ENCODE results near the gene CEP128. TPM values are rescaled to one million over a fixed set of nuclear protein-coding genes. Genes with fewer than 3 reads are reported as not detected.

Gene CEP128
- total and polyA plus RNA-seq, 2 experiments from 2014 or later, result 7.6 to 17.6 TPM

- Mint-ChIP-seq H3K27ac (no peak overlapping the region), H3K27me3 (ENCODE audit: insufficient read depth, low read depth, poor library complexity) (peaks cover 15% of the 10 kb centered on the region), H3K9me3 (no peaks in the 10 kb centered on the region), H3K4me3 (no peak overlapping the region), H3K36me3 (ENCODE audit: low read depth) (no peaks in the 10 kb centered on the region), H3K4me1 (peaks cover 13% of the 10 kb centered on the region)
- TF ChIP-seq EZH2 (IDR thresholded peaks at IDR 0.05; ENCODE audit: low read depth, unreplicated experiment), result no peak
- TF ChIP-seq ZNF331 (CRISPR knock-in tag; IDR thresholded peaks at IDR 0.05; ENCODE audit: low read depth), result no peak
- no peak for TF ChIP-seq POLR2AphosphoS5 (IDR thresholded peaks at IDR 0.05; ENCODE audit: low read depth)
- TF ChIP-seq JUNB (IDR thresholded peaks at IDR 0.05; ENCODE audit: unreplicated experiment), result no peak
- no peak for TF ChIP-seq EZH2phosphoT487 (IDR thresholded peaks at IDR 0.05; ENCODE audit: unreplicated experiment)
- no peak for TF ChIP-seq ETS1 (IDR thresholded peaks at IDR 0.05)
- no peak for TF ChIP-seq STAT1 (IDR thresholded peaks at IDR 0.05; ENCODE audit: unreplicated experiment)
- no peak for TF ChIP-seq ZNF462 (CRISPR knock-in tag; IDR thresholded peaks at IDR 0.05)
- TF ChIP-seq ZNF114 (CRISPR knock-in tag; IDR thresholded peaks at IDR 0.05), result no peak
- no peak for TF ChIP-seq NANOG (IDR thresholded peaks at IDR 0.05; ENCODE audit: borderline replicate concordance)
- TF ChIP-seq CTCF (conservative IDR thresholded peaks at IDR 0.05; ENCODE audit: low read depth in 2 of 2), result no peak
- H3K9me2 ChIP-seq (ENCODE audit: insufficient read depth), result no peaks in the 10 kb centered on the region
- no peak overlapping the region for H2AFZ ChIP-seq
- H3K27ac ChIP-seq (ENCODE audit: low read depth), result no peak overlapping the region
- DNase-seq (ENCODE audit: low spot score), result no peak
- no peak overlapping the region for H3K4me3 ChIP-seq
- no peaks in the 10 kb centered on the region for H3K79me2 ChIP-seq (replicated peaks; ENCODE audit: insufficient read depth)
- no peaks in the 10 kb centered on the region for H4K20me1 ChIP-seq (replicated peaks; ENCODE audit: insufficient read depth)
- H3K4me2 ChIP-seq, result no peak overlapping the region
- H3F3A ChIP-seq (replicated peaks; ENCODE audit: low read depth), result no peaks in the 10 kb centered on the region
- peaks cover 22% of the 10 kb centered on the region for H3K27me3 ChIP-seq (ENCODE audit: insufficient read depth)
- no peak for ATAC-seq
- H3K36me3 ChIP-seq (ENCODE audit: insufficient read depth), result no peaks in the 10 kb centered on the region
- H3K4me1 ChIP-seq (ENCODE audit: insufficient read depth), result no peaks in the 10 kb centered on the region; the same call in 1 of the 2 replicates
Observed at GRCh38 chr14:80956922-80957321, 15.4 kb upstream of the CEP128 start.
